Glomerular endothelial cell (primary cell): ENCODE data around the gene PTPN2. TPM values are rescaled to one million over a fixed set of nuclear protein-coding genes. Genes with fewer than 3 reads are reported as not detected.
"Not testable (repeated sequence)": the region's sequence is repeated elsewhere in the genome, so short reads cannot be mapped to it uniquely, and the experiment has no call there.

Source experiments
- DNase-seq: peaks from one replicate; pipeline ENCODE4 v3.0.0-alpha.2; 2011; ENCODE audit warnings: low read depth, low spot score; ENCODE audit errors: extremely low read depth
- total RNA-seq: library from RNA; depleted of rRNA; stranded (reverse); fragments of >200 nt; gene quantifications from 2 replicates; pipeline ENCODE4 v1.2.3, GENCODE V29; 2015

The PTPN2 gene
- total RNA-seq, 1 donor from 2014 or later, result 20.6 TPM

- no peak for DNase-seq
Measured at GRCh38 chr18:12895014-12895413, 11.0 kb upstream of the PTPN2 start.

- DNase-seq, result no peak
Measured at GRCh38 chr18:12891561-12891960, 7.5 kb upstream of the PTPN2 start.

- no peak for DNase-seq
Measured at GRCh38 chr18:12890964-12891363, 6.9 kb upstream of the PTPN2 start.

- DNase-seq, result no peak
Measured at GRCh38 chr18:12886498-12887126, 2.6 kb upstream of the PTPN2 start.

GRCh38 chr18:12885500-12885899 lies 1.5 kb upstream of the PTPN2 start:
- DNase-seq, result no peak

- no peak for DNase-seq
Measured at GRCh38 chr18:12884406-12885323, 628 bp upstream of the PTPN2 start.

- no peak for DNase-seq
Measured at GRCh38 chr18:12883372-12883683, 709 bp downstream of the PTPN2 start.

GRCh38 chr18:12882453-12883371 lies 1.3 kb downstream of the PTPN2 start:
- DNase-seq, result no peak

- no peak for DNase-seq
Measured at GRCh38 chr18:12880541-12880910, 3.5 kb downstream of the PTPN2 start.

- DNase-seq, result no peak
Measured at GRCh38 chr18:12879840-12880540, 4.0 kb downstream of the PTPN2 start.

GRCh38 chr18:12874992-12875391 lies 9.0 kb downstream of the PTPN2 start:
- not testable (repeated sequence) for DNase-seq

- not testable (repeated sequence) for DNase-seq
Measured at GRCh38 chr18:12873961-12874567, 10.0 kb downstream of the PTPN2 start.

GRCh38 chr18:12872408-12872807 lies 11.6 kb downstream of the PTPN2 start:
- no peak for DNase-seq

GRCh38 chr18:12868576-12868975 lies 15.5 kb downstream of the PTPN2 start:
- DNase-seq, result no peak

GRCh38 chr18:12867441-12868123 lies 16.5 kb downstream of the PTPN2 start:
- no peak for DNase-seq

- DNase-seq, result no peak
Measured at GRCh38 chr18:12863687-12864216, 20.3 kb downstream of the PTPN2 start.

- no peak for DNase-seq
Measured at GRCh38 chr18:12862874-12863482, 21.1 kb downstream of the PTPN2 start.

- no peak for DNase-seq
Measured at GRCh38 chr18:12862467-12862866, 21.6 kb downstream of the PTPN2 start.

- no peak for DNase-seq
Measured at GRCh38 chr18:12861637-12862036, 22.4 kb downstream of the PTPN2 start.
